Right ventricle myocardium superior (tissue), 1 donor: ENCODE results near the gene KIF20B. TPM values are rescaled to one million over a fixed set of nuclear protein-coding genes. Genes with fewer than 3 reads are reported as not detected.
A peak's percentile ranks its signal among the peaks of the same experiment; 100 is the strongest.
"Not testable (repeated sequence)": the region's sequence is repeated elsewhere in the genome, so short reads cannot be mapped to it uniquely, and the experiment has no call there.

Source experiments
- ATAC-seq: fragments of 200-7000 bp; cut with Tn5 transposase; one replicate; pipeline ENCODE4 v1.9.1; 2020; ENCODE audit warnings: mild to moderate bottlenecking; ENCODE audit not compliant: poor library complexity
- DNase-seq: peaks from one replicate; pipeline ENCODE4 v3.0.0-alpha.2; 2020
- intact Hi-C: fragments of 100-400 bp; cut with DNase I; formaldehyde crosslinking; loops from one replicate; pipeline ENCODE4 v1.11.2; 2022
- total RNA-seq: library from RNA; stranded (reverse); fragmentation: NEBNext Ultra II Directional; extraction: Animal tissue kit (Norgen Biotek cat#: 25700); gene quantifications from one replicate; pipeline ENCODE4 v1.2.1, GENCODE V29; 2021
- donor health status: DM: no; HTN: yes; CAD: no; lungs with severe emphysema.

KIF20B gene
- total RNA-seq, 1 donor from 2014 or later = 2.6 TPM

DNA sequence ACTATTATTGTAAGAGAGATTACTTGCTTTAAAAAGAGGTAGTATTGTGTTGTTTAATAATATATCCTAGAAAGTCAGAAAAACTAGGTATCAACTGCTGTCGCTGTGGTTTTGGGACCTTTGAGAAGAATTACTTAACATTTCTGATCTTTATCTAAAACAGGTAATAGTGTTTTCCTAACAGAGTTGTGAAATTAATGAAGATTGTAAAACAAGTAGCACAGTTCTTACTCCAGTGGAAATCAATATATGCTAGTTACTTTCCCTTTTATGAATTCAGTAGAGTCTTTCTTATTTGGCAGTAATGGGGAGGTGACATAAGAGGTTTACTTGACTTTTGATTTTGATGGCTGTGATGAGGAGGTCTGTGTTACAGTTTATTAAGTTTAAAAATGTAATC lies 58.1 kb downstream of the KIF20B start:
- intact Hi-C loops = no loop called here
- ATAC-seq (no peak), DNase-seq (no peak)

GRCh38 chr10:89763671-89764070 lies 62.3 kb downstream of the KIF20B start:
- DNase-seq, intact Hi-C loops, ATAC-seq: not testable (repeated sequence)

GRCh38 chr10:89771684-89772083 lies 70.3 kb downstream of the KIF20B start:
- ATAC-seq = no peak
- intact Hi-C loops = no loop called here
- no peak for DNase-seq

DNA sequence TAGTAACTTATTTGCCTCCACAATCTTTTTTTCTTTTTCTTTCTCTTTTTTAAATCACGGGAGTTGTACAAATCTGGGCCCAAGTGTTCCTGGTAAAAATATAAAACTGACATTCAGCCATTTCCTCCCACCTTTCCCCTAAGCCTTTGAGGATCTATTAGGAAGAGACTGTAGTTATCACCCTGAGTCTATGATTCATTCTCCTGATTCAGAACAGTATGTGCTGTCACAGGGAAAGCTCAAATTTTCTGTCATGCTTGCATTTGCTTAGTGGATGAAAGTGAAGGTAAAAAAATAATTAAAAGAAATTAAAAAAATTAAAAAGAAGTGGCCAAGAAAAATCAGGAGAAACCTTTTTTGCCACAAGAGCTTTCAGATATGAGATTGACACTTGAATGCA lies 71.7 kb downstream of the KIF20B start:
- intact Hi-C loops = no loop called here
- DNase-seq = no peak

GRCh38 chr10:89776665-89777064 lies 75.3 kb downstream of the KIF20B start:
- intact Hi-C loops = no loop called here
- no peak for ATAC-seq
- DNase-seq = no peak

More for the DNA sequence above, 71.7 kb downstream of the KIF20B start:
- ATAC-seq = no peak

- intact Hi-C loops = no loop called here
- DNase-seq (no peak), ATAC-seq (no peak)
These were observed 81.1 kb downstream of the KIF20B start for GRCh38 chr10:89782470-89782869.

DNA sequence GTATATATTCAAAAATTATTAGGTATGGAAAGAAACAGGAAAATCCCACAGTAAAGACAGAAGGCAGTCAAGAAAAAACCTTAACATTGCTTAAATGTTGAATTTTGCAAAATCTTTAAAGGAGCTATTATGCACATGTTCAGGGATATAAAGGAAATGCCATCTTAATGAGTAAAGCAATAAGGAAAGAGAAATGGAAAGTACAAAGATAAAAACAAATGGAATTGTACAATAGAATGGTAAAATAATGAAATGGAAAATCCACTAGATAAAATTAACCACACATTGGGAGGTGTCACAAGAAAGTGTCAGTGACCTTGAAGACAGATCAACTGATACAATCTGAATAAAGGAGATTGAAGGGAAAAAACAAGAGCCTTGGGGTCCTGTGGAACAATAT lies 82.0 kb downstream of the KIF20B start:
- intact Hi-C loops = no loop called here
- no peak for DNase-seq
- ATAC-seq = no peak

DNA sequence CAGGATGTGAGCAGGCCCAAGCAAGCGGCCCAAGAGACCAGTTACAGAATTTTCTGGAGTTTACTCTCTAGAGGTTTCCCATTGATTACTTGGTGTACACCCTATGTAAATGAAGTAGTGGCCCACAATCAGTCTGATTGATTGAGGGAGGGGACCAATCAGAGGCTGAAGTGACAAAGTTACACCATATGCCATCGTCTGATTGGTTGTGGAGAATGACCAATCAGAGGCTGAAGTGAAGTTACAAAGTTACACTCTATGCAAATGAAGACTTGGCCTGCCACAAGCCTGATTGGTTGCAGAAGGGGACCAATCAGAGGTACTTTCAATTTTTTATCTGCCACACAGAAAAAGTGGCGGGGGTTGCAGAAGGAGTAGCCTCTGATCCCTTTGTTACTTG lies 83.7 kb downstream of the KIF20B start:
- intact Hi-C loops = no loop called here
- no peak for DNase-seq

DNA sequence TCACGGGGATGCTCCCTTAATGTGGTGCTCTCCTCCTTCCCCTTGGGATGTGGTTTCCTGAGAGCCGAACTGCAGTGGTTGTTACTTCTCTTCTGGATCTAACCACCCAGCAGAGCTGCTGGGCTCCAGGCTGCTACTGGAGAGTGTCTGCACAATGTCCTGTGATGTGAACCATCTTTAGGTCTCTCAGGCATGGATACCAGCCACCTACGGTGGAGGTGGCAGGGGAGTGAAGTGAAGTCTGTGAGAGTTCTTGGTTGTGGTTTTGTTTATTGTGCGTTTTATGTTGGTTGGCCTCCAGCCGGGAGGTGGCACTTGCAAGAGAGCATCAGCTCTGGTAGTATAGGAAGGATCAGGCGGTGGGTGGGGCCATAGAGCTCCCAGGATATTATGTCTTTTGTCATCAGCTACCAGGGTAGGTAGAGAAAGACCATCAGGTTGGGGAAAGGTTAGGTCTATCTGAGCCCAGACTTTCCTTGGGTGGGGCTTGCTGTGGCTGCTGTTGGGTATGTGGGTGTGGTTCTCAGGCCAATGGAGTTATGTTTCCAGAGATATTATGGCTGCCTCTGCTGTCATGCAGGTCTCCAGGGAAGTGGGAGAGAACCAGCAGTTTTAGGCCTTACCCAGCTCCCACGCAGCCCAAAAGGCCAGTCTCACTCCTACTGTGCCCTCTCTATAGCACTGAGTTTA lies 87.9 kb downstream of the KIF20B start:
- no peak for DNase-seq
- intact Hi-C loops = no loop called here
- no peak for ATAC-seq

More for the DNA sequence above, 83.7 kb downstream of the KIF20B start:
- no peak for ATAC-seq

DNA sequence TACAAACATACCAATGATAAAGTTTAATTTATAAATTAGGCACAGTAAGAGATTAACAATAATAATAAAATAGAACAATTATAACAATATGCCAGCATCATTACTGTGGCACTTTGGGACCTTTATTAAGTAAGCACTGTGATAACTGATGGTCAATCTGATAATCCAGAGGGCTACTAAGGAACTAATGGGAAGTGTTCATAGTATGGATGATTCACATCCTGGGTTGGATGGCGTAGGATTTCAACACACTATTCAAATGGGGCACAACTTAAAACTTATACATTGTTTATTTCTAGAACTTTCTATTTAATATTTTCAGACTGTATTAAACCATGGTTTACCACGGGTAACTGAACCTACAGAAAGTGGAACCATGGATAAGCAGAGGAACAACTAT lies 90.8 kb downstream of the KIF20B start:
- DNase-seq (no peak), ATAC-seq (no peak)
- intact Hi-C loops = loop anchor here (10.0 kb wide), 1 partner anchor 993 kb away; no protein-coding TSS in a partner anchor

DNA sequence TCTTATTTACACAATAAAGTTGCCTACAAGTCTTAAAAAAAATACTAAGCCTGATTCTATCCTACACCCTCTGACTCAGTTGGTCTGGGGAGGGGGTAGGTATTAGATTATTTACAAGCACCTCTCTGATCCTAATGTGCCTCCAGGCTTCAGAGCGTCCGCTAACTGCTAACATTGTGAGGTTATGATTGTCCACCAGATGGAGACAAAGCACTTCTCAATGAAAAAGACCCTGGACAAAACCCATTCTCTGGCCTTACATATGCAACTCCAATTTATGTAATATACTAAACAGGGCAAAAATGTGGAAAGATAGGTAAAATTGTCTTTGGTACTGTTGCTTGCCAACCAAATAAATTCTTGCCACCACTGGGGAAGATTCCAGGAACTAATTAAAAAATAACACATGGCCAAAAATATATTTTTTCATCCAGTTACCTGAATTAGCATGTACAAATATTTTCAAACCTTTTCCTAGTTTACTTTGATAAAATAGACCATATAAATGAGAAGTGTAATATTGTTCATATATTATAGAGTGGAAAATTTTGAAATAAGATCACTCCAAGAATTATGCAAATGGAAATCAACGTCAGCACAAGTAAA lies 92.4 kb downstream of the KIF20B start:
- intact Hi-C loops = loop anchor here (10.0 kb wide), 1 partner anchor 991 kb away; no protein-coding TSS in a partner anchor
- peak; percentile 87 for ATAC-seq
- no peak for DNase-seq

DNA sequence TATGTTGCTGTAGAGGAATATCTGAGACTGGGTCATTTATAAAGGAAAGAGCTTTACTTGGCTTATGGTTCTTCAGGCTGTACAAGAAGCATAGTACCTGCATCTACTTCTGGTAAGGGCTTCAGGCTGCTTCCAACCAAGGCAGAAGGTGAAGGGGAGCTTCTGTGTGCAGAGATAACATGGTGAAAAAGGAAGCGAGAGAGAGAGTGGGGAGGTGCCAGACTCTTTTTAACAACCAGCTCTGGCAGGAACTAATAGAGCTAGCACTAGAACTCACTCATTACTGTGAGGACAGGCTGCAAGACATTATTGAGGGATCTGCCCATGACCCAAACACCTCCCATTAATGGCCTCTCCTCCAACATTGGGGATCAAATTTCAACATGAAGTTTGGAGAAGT lies 94.5 kb downstream of the KIF20B start:
- intact Hi-C loops = loop anchor here (10.0 kb wide), 1 partner anchor 989 kb away; no protein-coding TSS in a partner anchor
- ATAC-seq = no peak
- DNase-seq = no peak

DNA sequence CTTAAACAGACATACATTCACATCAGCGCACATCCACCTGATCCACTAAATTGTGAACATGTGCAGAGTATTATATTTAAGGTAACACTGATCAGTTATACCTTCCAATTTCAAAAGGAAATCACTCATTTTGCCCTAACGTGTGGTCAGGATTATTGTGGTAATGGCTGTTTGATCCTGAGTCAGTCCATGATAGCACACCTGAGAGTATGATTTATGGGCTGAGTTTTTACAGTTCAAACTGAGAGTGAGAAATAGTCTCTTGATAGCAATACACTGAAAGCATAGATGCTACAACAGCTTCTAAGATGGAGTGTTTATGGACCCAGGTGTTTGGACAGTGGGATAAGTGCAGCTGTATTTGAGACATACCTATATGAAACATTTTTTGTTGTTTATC lies 96.7 kb downstream of the KIF20B start:
- ATAC-seq (no peak), DNase-seq (no peak)
- intact Hi-C loops = loop anchor here (10.0 kb wide), 1 partner anchor 987 kb away; no protein-coding TSS in a partner anchor

- no peak for ATAC-seq
- DNase-seq = no peak
- intact Hi-C loops = loop anchor here (10.0 kb wide), 1 partner anchor 985 kb away; no protein-coding TSS in a partner anchor
These were observed 98.2 kb downstream of the KIF20B start for GRCh38 chr10:89799573-89799972.

GRCh38 chr10:89805599-89806013 lies 104.2 kb downstream of the KIF20B start:
- DNase-seq (no peak), ATAC-seq (no peak)
- intact Hi-C loops = no loop called here

DNA sequence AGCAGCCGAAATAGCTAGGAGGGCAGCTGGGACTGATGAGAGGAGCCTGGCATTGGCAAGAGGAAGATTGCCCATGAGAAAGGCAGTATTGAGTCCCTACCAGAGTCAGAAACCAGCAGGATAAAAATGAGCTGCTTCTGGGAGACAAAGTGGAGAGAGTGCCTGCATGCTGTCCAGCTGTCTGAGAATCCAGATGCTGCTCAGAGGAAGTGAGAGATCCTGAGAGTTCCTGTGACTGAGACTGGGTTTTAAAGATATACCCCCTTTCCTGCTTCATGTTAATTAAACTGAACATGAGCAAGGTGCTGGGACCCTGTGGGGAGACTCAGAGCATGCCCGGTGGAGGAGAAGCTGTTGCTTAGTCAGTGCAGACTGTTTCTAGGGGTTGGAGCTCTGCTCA lies 107.5 kb downstream of the KIF20B start:
- DNase-seq (no peak), ATAC-seq (no peak)
- intact Hi-C loops = no loop called here

DNA sequence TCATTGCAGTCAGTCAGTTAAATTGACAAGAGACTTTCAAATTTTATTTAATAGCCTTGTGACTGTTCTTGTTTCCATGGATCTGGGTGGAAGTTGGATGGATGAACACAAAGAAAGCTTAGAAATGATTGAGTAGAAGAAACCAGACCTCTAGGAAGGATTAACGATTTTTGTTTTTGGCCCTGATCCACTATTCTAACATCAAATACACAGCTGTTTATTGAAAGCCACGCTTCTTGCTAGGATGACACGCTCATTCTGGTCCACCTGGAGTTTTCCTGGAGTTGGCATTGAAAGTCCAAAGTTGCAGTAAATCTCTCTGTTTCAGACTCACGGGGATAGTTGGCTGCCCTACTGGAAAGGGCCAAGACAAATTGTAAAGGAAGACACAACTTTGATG lies 108.4 kb downstream of the KIF20B start:
- no peak for DNase-seq
- no peak for ATAC-seq
- intact Hi-C loops = no loop called here

- intact Hi-C loops = no loop called here
These were observed 109.6 kb downstream of the KIF20B start for GRCh38 chr10:89810908-89811525.

DNA sequence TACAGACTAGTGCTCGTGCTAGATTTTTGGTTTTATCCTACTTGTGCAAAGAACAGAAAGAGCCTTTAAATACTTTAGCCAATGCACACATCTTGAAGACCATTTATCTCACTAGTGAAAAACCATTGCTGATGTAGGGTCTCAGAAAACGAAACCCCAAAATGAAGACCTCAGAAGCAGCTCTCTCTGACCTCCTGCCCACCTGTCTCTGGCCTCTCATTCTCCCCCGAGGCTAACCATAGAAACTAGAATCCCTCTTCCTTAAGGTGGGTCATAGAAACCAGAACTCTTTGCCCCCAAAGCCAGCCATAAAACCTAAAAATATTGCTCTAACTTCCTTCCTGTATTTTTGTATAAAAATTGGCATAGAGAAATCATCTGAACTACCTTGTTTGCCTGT lies 112.2 kb downstream of the KIF20B start:
- no peak for DNase-seq
- intact Hi-C loops = no loop called here

More at GRCh38 chr10:89810908-89811525, 109.6 kb downstream of the KIF20B start:
- DNase-seq = no peak
- no peak for ATAC-seq

DNA sequence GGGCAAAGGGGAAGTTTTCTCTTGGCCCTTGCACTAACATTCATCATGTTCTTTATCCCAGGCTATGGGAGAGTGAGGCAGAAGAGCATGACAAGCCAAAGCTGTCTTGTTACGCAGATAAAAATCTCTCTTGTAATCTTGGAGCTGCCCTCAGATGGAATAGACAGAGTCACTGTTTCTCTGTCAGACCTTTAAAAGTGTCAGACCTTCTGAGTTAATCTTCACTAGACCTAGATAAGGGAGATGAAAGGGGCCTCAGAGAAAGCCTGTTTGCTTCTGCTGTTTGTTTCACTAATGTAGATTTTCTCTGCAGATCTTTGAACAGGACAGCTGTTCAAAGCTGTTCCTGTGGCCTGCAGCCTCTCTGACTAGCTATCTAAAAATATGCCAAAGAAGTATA lies 112.9 kb downstream of the KIF20B start:
- DNase-seq = no peak
- ATAC-seq = no peak
- intact Hi-C loops = no loop called here

More for the DNA sequence above, 112.2 kb downstream of the KIF20B start:
- no peak for ATAC-seq
